BJ (cell line): ENCODE measurements around the gene LAP3. TPM values are rescaled to one million over a fixed set of nuclear protein-coding genes. Genes with fewer than 3 reads are reported as not detected.

Experiments used
- CTCF ChIA-PET: fragments of 350-600 bp; formaldehyde crosslinking; extraction: SDS; loops from one replicate; lab custom pipeline; 2021; ENCODE audit warnings: antibody characterized with exemption, inconsistent platforms; lab: Yijun Ruan, JAX
- POLR2A ChIA-PET: fragments of 300-600 bp; sonication (Branson Sonifier 250); formaldehyde crosslinking; extraction: SDS; loops from one replicate; lab custom pipeline; 2021; ENCODE audit warnings: antibody characterized with exemption; lab: Charles Lee
- DNase-seq: peaks from one replicate; pipeline ENCODE4 v3.0.0-alpha.2; 2011; ENCODE audit warnings: low read depth
- H3K27me3 ChIP-seq: 2 replicates; pipeline ENCODE4 v1.6.0; 2011; ENCODE audit warnings: low read length; ENCODE audit not compliant: control insufficient read depth, insufficient read depth
- H3K36me3 ChIP-seq: 2 replicates; pipeline ENCODE4 v1.5.1; 2011; ENCODE audit warnings: low read length; ENCODE audit not compliant: control insufficient read depth, insufficient read depth
- H3K4me3 ChIP-seq: 2 replicates; pipeline ENCODE4 v1.5.1; 2011; ENCODE audit warnings: low read depth, mild to moderate bottlenecking, control low read depth, low read length
- polyA plus RNA-seq: library from polyadenylated mRNA; depleted of rRNA; stranded (reverse); fragments of >200 nt; gene quantifications from 2 replicates; pipeline ENCODE4 v1.2.3, GENCODE V29; 2011
- TF ChIP-seq, protein P1 (sequence below): IDR thresholded peaks from 2 replicates; pipeline ENCODE4 v1.5.1; 2011; ENCODE audit warnings: low read depth, mild to moderate bottlenecking, control low read depth, inconsistent platforms, low read length, moderate library complexity; ENCODE audit not compliant: insufficient read depth

The LAP3 gene
- polyA plus RNA-seq, 1 experiment = 42.8 TPM

GRCh38 chr4:17595471-17596005, 18.5 kb downstream of the LAP3 start:
- Histone ChIP-seq H3K27me3 (no peaks in the 10 kb centered on the region), H3K36me3 (peaks cover 6% of the 10 kb centered on the region), H3K4me3 (no peak overlapping the region)
- DNase-seq = no peak
- TF ChIP-seq, protein P1, sequence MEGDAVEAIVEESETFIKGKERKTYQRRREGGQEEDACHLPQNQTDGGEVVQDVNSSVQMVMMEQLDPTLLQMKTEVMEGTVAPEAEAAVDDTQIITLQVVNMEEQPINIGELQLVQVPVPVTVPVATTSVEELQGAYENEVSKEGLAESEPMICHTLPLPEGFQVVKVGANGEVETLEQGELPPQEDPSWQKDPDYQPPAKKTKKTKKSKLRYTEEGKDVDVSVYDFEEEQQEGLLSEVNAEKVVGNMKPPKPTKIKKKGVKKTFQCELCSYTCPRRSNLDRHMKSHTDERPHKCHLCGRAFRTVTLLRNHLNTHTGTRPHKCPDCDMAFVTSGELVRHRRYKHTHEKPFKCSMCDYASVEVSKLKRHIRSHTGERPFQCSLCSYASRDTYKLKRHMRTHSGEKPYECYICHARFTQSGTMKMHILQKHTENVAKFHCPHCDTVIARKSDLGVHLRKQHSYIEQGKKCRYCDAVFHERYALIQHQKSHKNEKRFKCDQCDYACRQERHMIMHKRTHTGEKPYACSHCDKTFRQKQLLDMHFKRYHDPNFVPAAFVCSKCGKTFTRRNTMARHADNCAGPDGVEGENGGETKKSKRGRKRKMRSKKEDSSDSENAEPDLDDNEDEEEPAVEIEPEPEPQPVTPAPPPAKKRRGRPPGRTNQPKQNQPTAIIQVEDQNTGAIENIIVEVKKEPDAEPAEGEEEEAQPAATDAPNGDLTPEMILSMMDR = no peak
- CTCF ChIA-PET = interaction anchor here (1.5 kb wide), 1 partner anchor 10 kb away, joined by 5 read pairs; no protein-coding TSS in a partner anchor
- POLR2A ChIA-PET = no interaction called here

GRCh38 chr4:17597517-17597916, 20.5 kb downstream of the LAP3 start:
- TF ChIP-seq, protein P1 = peak; percentile 41
- no peaks in the 10 kb centered on the region for H3K27me3 ChIP-seq
- DNase-seq = no peak
- H3K36me3 ChIP-seq = peaks cover 6% of the 10 kb centered on the region
- POLR2A ChIA-PET = no interaction called here
- no peak overlapping the region for H3K4me3 ChIP-seq
- CTCF ChIA-PET = interaction anchor here (1.0 to 2.2 kb wide), 4 partner anchors 17 to 48 kb away, joined by 3 to 5 read pairs (median 4); partner anchors contain the start of gene MED28

- Histone ChIP-seq H3K4me3 (no peak overlapping the region), H3K27me3 (no peaks in the 10 kb centered on the region), H3K36me3 (peaks cover 8% of the 10 kb centered on the region)
- no peak for DNase-seq
- TF ChIP-seq, protein P1 = no peak
- POLR2A ChIA-PET = no interaction called here
- CTCF ChIA-PET = interaction anchor here (1.0 to 1.4 kb wide), 3 partner anchors 32 to 55 kb away, joined by 3 to 5 read pairs (median 4); no protein-coding TSS in a partner anchor
Observed at GRCh38 chr4:17599826-17600225, 22.8 kb downstream of the LAP3 start.

GRCh38 chr4:17605236-17605635, 28.2 kb downstream of the LAP3 start:
- TF ChIP-seq, protein P1 = no peak
- Histone ChIP-seq H3K27me3 (no peaks in the 10 kb centered on the region), H3K36me3 (peaks cover 7% of the 10 kb centered on the region), H3K4me3 (no peak overlapping the region)
- no peak for DNase-seq
- ChIA-PET CTCF (interaction anchor here (0.9 kb wide), 1 partner anchor 9 kb away, joined by 5 read pairs; no protein-coding TSS in a partner anchor), POLR2A (no interaction called here)

- Histone ChIP-seq H3K27me3 (no peaks in the 10 kb centered on the region), H3K36me3 (peaks cover 4% of the 10 kb centered on the region), H3K4me3 (peak overlapping the region; percentile 64)
- ChIA-PET CTCF (interaction anchor here (0.5 to 1.3 kb wide), 5 partner anchors 10 to 203 kb away, joined by 3 to 7 read pairs (median 3); no protein-coding TSS in a partner anchor), POLR2A (no interaction called here)
- TF ChIP-seq, protein P1 = no peak
- peak; percentile 44 for DNase-seq
Observed at GRCh38 chr4:17613761-17614415, 36.9 kb downstream of the LAP3 start.
